ENCODE measurements around the gene CLDN15. TPM values are rescaled to one million over a fixed set of nuclear protein-coding genes. Genes with fewer than 3 reads are reported as not detected.

Gene CLDN15
- polyA plus RNA-seq, 1 donor (not counting 4 experiments of a cell fraction or from before 2014, with no cell fraction given): 2.4 TPM

DNA sequence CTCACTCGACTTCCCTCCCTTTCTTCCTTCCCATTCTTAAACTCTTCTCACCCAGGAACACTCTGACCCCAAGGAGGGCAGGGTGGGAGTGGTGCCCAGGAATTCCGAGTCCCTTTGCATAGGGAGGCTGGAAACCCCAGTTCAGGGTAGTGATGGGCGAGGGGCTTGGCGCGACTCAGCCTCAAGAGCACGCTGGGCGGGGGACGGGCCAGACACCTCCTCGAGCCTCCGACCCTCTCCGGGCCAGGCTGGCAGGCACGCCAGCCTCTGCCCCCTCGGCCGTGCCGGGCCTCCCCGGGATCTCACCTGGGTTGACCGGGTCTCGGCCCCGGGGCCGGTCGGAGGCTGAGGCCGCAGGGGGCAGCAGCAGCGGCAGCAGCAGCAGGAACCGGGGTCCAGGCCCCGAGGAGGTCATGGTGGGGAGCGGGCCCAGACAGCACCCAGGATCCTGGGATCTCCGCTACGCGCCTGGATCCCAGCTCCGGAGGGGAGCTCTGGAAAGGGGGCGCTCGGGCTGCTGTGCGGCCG is 20.7 kb downstream of the CLDN15 start:
- peak overlapping the region; percentile 67 for H2AFZ ChIP-seq (ENCODE audit: control insufficient read depth, low read length)
- no peaks in the 10 kb centered on the region for H3K9me3 ChIP-seq (ENCODE audit: control insufficient read depth, low read depth, low read length)
- peak overlapping the region; percentile 78 for H3K27ac ChIP-seq (ENCODE audit: control insufficient read depth, insufficient read depth, low read length)
- H3K36me3 ChIP-seq (ENCODE audit: control insufficient read depth in 2 of 2, extremely low read depth in 1 of 2, insufficient read depth in 2 of 2, low read length in 2 of 2): peaks cover 15 to 17% of the 10 kb centered on the region in 2 experiments
- peak overlapping the region; percentile 81 to 94 (median 91) for H3K4me3 ChIP-seq (ENCODE audit: control insufficient read depth in 2 of 3, extremely low read depth in 1 of 3, insufficient read depth in 2 of 3, low read depth in 1 of 3, low read length in 3 of 3)
- peak overlapping the region; percentile 91 for H3K4me2 ChIP-seq (ENCODE audit: control insufficient read depth, extremely low read depth, insufficient read depth, low read depth, low read length)
- H3K4me1 ChIP-seq (ENCODE audit: control insufficient read depth, extremely low read depth, insufficient read depth, low read length): peaks cover 14% of the 10 kb centered on the region
- H3K27me3 ChIP-seq (ENCODE audit: control insufficient read depth, extremely low read depth, insufficient read depth, low read length): no peaks in the 10 kb centered on the region
- H4K20me1 ChIP-seq (ENCODE audit: control insufficient read depth, extremely low read depth, insufficient read depth, low read length): no peaks in the 10 kb centered on the region
- FAIRE-seq (no peak), DNase-seq (ENCODE audit: low read depth, low spot score) (no peak)
- TF ChIP-seq EZH2 (IDR thresholded peaks at IDR 0.05; ENCODE audit: low read length): no peak
- TF ChIP-seq, protein P1, sequence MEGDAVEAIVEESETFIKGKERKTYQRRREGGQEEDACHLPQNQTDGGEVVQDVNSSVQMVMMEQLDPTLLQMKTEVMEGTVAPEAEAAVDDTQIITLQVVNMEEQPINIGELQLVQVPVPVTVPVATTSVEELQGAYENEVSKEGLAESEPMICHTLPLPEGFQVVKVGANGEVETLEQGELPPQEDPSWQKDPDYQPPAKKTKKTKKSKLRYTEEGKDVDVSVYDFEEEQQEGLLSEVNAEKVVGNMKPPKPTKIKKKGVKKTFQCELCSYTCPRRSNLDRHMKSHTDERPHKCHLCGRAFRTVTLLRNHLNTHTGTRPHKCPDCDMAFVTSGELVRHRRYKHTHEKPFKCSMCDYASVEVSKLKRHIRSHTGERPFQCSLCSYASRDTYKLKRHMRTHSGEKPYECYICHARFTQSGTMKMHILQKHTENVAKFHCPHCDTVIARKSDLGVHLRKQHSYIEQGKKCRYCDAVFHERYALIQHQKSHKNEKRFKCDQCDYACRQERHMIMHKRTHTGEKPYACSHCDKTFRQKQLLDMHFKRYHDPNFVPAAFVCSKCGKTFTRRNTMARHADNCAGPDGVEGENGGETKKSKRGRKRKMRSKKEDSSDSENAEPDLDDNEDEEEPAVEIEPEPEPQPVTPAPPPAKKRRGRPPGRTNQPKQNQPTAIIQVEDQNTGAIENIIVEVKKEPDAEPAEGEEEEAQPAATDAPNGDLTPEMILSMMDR (optimal IDR thresholded peaks at IDR 0.05 in 1 of 3, IDR thresholded peaks at IDR 0.05 in 1 of 3, conservative IDR thresholded peaks at IDR 0.05 in 1 of 3; ENCODE audit: extremely low read depth in 1 of 3, insufficient read depth in 2 of 3, low read length in 3 of 3): no peak
- dilution Hi-C loops (cut with MboI; ENCODE audit: extremely low pct_ligation_motif_present, low sequenced_read_pairs): no loop called here
- H3K9ac ChIP-seq (ENCODE audit: control insufficient read depth, extremely low read depth, insufficient read depth, low read length): peak overlapping the region; percentile 85
- H3K9me1 ChIP-seq (ENCODE audit: control insufficient read depth, extremely low read depth, insufficient read depth, low read length): no peaks in the 10 kb centered on the region
- peaks cover 54% of the 10 kb centered on the region for H3K79me2 ChIP-seq (ENCODE audit: control insufficient read depth, insufficient read depth, low read length)

DNA sequence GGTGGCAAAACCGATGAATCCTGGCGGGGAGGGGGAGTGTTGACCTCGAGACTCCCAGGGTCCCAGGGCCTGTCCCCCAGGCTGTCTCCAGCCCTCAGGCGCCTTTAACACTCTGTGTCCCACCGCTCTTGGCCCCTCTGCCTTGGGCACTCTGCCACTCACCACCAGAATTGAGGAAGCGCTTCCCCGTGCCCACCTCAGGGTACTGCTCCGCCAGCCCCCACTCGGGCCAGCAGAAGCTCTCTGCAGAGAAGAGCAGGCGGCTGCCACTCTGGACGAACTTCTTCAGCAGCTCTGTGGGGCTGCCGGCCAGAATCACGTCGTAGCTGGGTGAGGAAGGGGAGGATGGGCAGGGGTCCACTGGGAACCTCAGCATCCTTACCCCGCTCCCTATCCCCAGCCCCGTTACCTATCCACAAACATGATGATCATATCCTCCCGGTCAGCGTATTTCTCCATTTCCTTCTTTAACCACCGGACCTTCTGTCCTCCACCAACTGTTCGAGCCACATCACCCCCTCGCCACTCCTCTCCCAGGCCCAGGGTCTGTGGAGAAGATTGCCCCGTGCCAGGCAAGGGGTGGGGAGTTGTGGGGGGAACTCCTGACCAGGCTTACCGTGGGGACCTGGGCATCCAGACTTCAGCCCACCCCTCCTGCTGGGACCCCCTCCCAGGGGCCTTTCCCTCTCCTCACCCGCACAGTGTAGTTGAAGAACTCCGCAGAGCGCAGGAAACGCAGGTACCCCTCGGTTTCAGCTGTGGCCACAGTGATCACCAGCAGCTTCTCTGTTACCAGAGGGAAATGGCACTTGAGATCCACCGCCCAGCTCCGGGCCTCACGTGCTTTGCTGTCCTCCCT is 21.4 kb downstream of the CLDN15 start:
- FAIRE-seq: no peak
- peaks cover 47% of the 10 kb centered on the region for H3K79me2 ChIP-seq (ENCODE audit: control insufficient read depth, insufficient read depth, low read length)

More for the DNA sequence above, 21.4 kb downstream of the CLDN15 start:
- H4K20me1 ChIP-seq (ENCODE audit: control insufficient read depth, extremely low read depth, insufficient read depth, low read length): no peaks in the 10 kb centered on the region
- H3K4me3 ChIP-seq (ENCODE audit: control insufficient read depth in 2 of 3, extremely low read depth in 1 of 3, insufficient read depth in 2 of 3, low read depth in 1 of 3, low read length in 3 of 3): peak overlapping the region; percentile 81 to 94 (median 91)
- no peaks in the 10 kb centered on the region for H3K27me3 ChIP-seq (ENCODE audit: control insufficient read depth, extremely low read depth, insufficient read depth, low read length)
- dilution Hi-C loops (cut with MboI; ENCODE audit: extremely low pct_ligation_motif_present, low sequenced_read_pairs): no loop called here
- H2AFZ ChIP-seq (ENCODE audit: control insufficient read depth, low read length): peak overlapping the region; percentile 67
- H3K9ac ChIP-seq (ENCODE audit: control insufficient read depth, extremely low read depth, insufficient read depth, low read length): peak overlapping the region; percentile 85
- H3K4me1 ChIP-seq (ENCODE audit: control insufficient read depth, extremely low read depth, insufficient read depth, low read length): peaks cover 14% of the 10 kb centered on the region
- DNase-seq (ENCODE audit: low read depth, low spot score): no peak
- TF ChIP-seq EZH2 (IDR thresholded peaks at IDR 0.05; ENCODE audit: low read length): no peak
- TF ChIP-seq, protein P1 (optimal IDR thresholded peaks at IDR 0.05 in 1 of 3, IDR thresholded peaks at IDR 0.05 in 1 of 3, conservative IDR thresholded peaks at IDR 0.05 in 1 of 3; ENCODE audit: extremely low read depth in 1 of 3, insufficient read depth in 2 of 3, low read length in 3 of 3): no peak
- no peaks in the 10 kb centered on the region for H3K9me3 ChIP-seq (ENCODE audit: control insufficient read depth, low read depth, low read length)
- peaks cover 16 to 17% of the 10 kb centered on the region in 2 experiments for H3K36me3 ChIP-seq (ENCODE audit: control insufficient read depth in 2 of 2, extremely low read depth in 1 of 2, insufficient read depth in 2 of 2, low read length in 2 of 2)
- H3K9me1 ChIP-seq (ENCODE audit: control insufficient read depth, extremely low read depth, insufficient read depth, low read length): no peaks in the 10 kb centered on the region
- peak overlapping the region; percentile 78 for H3K27ac ChIP-seq (ENCODE audit: control insufficient read depth, insufficient read depth, low read length)
- H3K4me2 ChIP-seq (ENCODE audit: control insufficient read depth, extremely low read depth, insufficient read depth, low read depth, low read length): peak overlapping the region; percentile 91

Data from keratinocyte (primary cell).